Thyroid gland (tissue), 4 donors: ENCODE results near the gene NRDE2. TPM values are rescaled to one million over a fixed set of nuclear protein-coding genes. Genes with fewer than 3 reads are reported as not detected.

Experiments
- DNase-seq, 2 donors: peaks; one replicate each; pipeline ENCODE4 v3.0.0-alpha.2; 2019
- H3K27ac ChIP-seq, 3 donors: fragments of 200-600 bp; sonication (generic); 1 replicate in 2 of 3; 2 replicates in 1 of 3; pipeline ENCODE4 v1.5.1; 2016 to 2019; ENCODE audit warnings: mild to moderate bottlenecking in 1 of 3, moderate library complexity in 1 of 3
- H3K27me3 ChIP-seq: fragments of 200-600 bp; sonication (generic); one replicate; pipeline ENCODE4 v1.5.1; 2019
- H3K36me3 ChIP-seq, 2 donors: fragments of 200-600 bp; sonication (generic); one replicate each; pipeline ENCODE4 v1.5.1; 2016 to 2019
- H3K4me1 ChIP-seq, 2 donors: fragments of 200-600 bp; sonication (generic); one replicate each; pipeline ENCODE4 v1.5.1; 2017 to 2019
- H3K4me3 ChIP-seq, 3 donors: fragments of 200-600 bp; sonication (generic); replicated peaks in 1 of 3; 1 replicate in 2 of 3; 2 replicates in 1 of 3; pipeline ENCODE4 v1.5.1; 2016; ENCODE audit warnings: mild to moderate bottlenecking in 1 of 3
- H3K9me3 ChIP-seq: fragments of 200-600 bp; sonication (generic); one replicate; pipeline ENCODE4 v1.5.1; 2017
- CTCF ChIP-seq, 6 experiments: fragments of 200-600 bp in 3 of 6; fragments of 450-650 bp in 3 of 6; sonication (generic) in 3 of 6; IDR thresholded peaks; one replicate each; pipeline ENCODE4 v1.5.1; 2016 to 2019; ENCODE audit warnings: antibody characterized with exemption in 6 of 6, mild to moderate bottlenecking in 2 of 6, inconsistent platforms in 1 of 6, moderate library complexity in 1 of 6
- POLR2A ChIP-seq, 2 donors: fragments of 450-650 bp; IDR thresholded peaks; one replicate each; pipeline ENCODE4 v1.6.1; 2017; ENCODE audit warnings: antibody characterized with exemption in 2 of 2, mild to moderate bottlenecking in 2 of 2, moderate library complexity in 1 of 2
- WGBS, 2 donors: methylation state at CpG; one replicate each; pipeline ENCODE4 v1.1.5; 2017; 5-methylcytosine and 5-hydroxymethylcytosine counted together
- intact Hi-C: fragments of 100-400 bp; cut with DNase I; formaldehyde crosslinking; loops from one replicate; pipeline ENCODE4 v1.15.1; 2023
- total RNA-seq, 4 donors: library from RNA; depleted of rRNA; stranded (reverse); fragments of >200 nt; gene quantifications; one replicate each; pipeline ENCODE4 v1.2.3, GENCODE V29; 2016

The NRDE2 gene
- total RNA-seq, 4 donors from 2014 or later: 21.7 to 38.7 (median 26.7) TPM

GRCh38 chr14:90318016-90318415 is 13.7 kb downstream of the NRDE2 start:
- intact Hi-C loops: no loop called here
- no peak for TF ChIP-seq POLR2A (IDR thresholded peaks at IDR 0.05)
- TF ChIP-seq CTCF (IDR thresholded peaks at IDR 0.05): no peak
- WGBS, 2 donors: 93% methylated on average over 4 of the region's 4 CpGs
- H3K27ac ChIP-seq: no peak overlapping the region
- no peak overlapping the region for H3K4me3 ChIP-seq
- no peaks in the 10 kb centered on the region for H3K4me1 ChIP-seq
- H3K9me3 ChIP-seq: no peaks in the 10 kb centered on the region
- H3K27me3 ChIP-seq: no peaks in the 10 kb centered on the region
- H3K36me3 ChIP-seq: peaks cover 24 to 27% of the 10 kb centered on the region in 2 donors
- no peak for DNase-seq

- no peak for DNase-seq
- Histone ChIP-seq H3K4me3 (no peak overlapping the region), H3K36me3 (peaks cover 29% of the 10 kb centered on the region in 2 donors), H3K4me1 (no peaks in the 10 kb centered on the region), H3K27me3 (no peaks in the 10 kb centered on the region), H3K9me3 (no peaks in the 10 kb centered on the region), H3K27ac (no peak overlapping the region)
- no peak for TF ChIP-seq CTCF (IDR thresholded peaks at IDR 0.05)
- no peak for TF ChIP-seq POLR2A (IDR thresholded peaks at IDR 0.05)
- WGBS, 2 donors: 82 to 83% methylated on average over 2 of the region's 2 CpGs
- intact Hi-C loops: no loop called here
Measured at GRCh38 chr14:90317286-90317685, 14.5 kb downstream of the NRDE2 start.

- Histone ChIP-seq H3K4me1 (no peaks in the 10 kb centered on the region), H3K4me3 (no peak overlapping the region), H3K9me3 (no peaks in the 10 kb centered on the region), H3K27me3 (no peaks in the 10 kb centered on the region), H3K27ac (no peak overlapping the region), H3K36me3 (peaks cover 32 to 41% of the 10 kb centered on the region in 2 donors)
- TF ChIP-seq POLR2A (IDR thresholded peaks at IDR 0.05) (no peak), CTCF (IDR thresholded peaks at IDR 0.05) (no peak)
- no peak for DNase-seq
- 95% methylated on average over 7 of the region's 7 CpGs for WGBS, 2 donors
- intact Hi-C loops: loop anchor here (10.0 kb wide), 1 partner anchor 386 kb away; no protein-coding TSS in a partner anchor
Measured at GRCh38 chr14:90308561-90308960, 23.2 kb downstream of the NRDE2 start.

GRCh38 chr14:90305176-90305601 is 26.6 kb downstream of the NRDE2 start:
- Histone ChIP-seq H3K9me3 (no peaks in the 10 kb centered on the region), H3K27ac (no peak overlapping the region), H3K4me1 (peaks cover 0 to 7% of the 10 kb centered on the region in 2 donors), H3K36me3 (peaks cover 16 to 27% of the 10 kb centered on the region in 2 donors), H3K4me3 (no peak overlapping the region), H3K27me3 (no peaks in the 10 kb centered on the region)
- no peak for DNase-seq
- 91 to 95% methylated on average over 4 of the region's 4 CpGs for WGBS, 2 donors
- intact Hi-C loops: loop anchor here (10.0 kb wide), 1 partner anchor 390 kb away; no protein-coding TSS in a partner anchor
- TF ChIP-seq POLR2A (IDR thresholded peaks at IDR 0.05) (no peak), CTCF (IDR thresholded peaks at IDR 0.05) (no peak)

GRCh38 chr14:90304502-90304901 is 27.2 kb downstream of the NRDE2 start:
- TF ChIP-seq CTCF (IDR thresholded peaks at IDR 0.05) (no peak), POLR2A (IDR thresholded peaks at IDR 0.05) (no peak)
- no peak for DNase-seq
- intact Hi-C loops: loop anchor here (10.0 kb wide), 1 partner anchor 390 kb away; no protein-coding TSS in a partner anchor
- no peak overlapping the region for H3K4me3 ChIP-seq
- no peaks in the 10 kb centered on the region for H3K9me3 ChIP-seq
- H3K4me1 ChIP-seq: peaks cover 0 to 7% of the 10 kb centered on the region in 2 donors
- no peak overlapping the region for H3K27ac ChIP-seq
- H3K27me3 ChIP-seq: no peaks in the 10 kb centered on the region
- H3K36me3 ChIP-seq: peaks cover 16 to 27% of the 10 kb centered on the region in 2 donors
